GM21423 (cell line): Measurements from ENCODE around the gene NHLRC4.
"Not testable (repeated sequence)": the region's sequence is repeated elsewhere in the genome, so short reads cannot be mapped to it uniquely, and the experiment has no call there.

Experiments used
- ATAC-seq: cut with Tn5 transposase; IDR thresholded peaks from one replicate; pipeline ENCODE4 v1.9.1; 2021; ENCODE audit warnings: mild to moderate bottlenecking, moderate library complexity; ENCODE audit not compliant: unreplicated experiment

The NHLRC4 gene

GRCh38 chr16:596736-597060 is 29.9 kb downstream of the NHLRC4 start:
- ATAC-seq, result no peak

GRCh38 chr16:597655-598054 is 30.9 kb downstream of the NHLRC4 start:
- ATAC-seq, result not testable (repeated sequence)

GRCh38 chr16:598823-599739 is 32.3 kb downstream of the NHLRC4 start:
- no peak for ATAC-seq

GRCh38 chr16:600781-601180 is 34.0 kb downstream of the NHLRC4 start:
- ATAC-seq, result no peak

GRCh38 chr16:603933-604332 is 37.1 kb downstream of the NHLRC4 start:
- no peak for ATAC-seq

- no peak for ATAC-seq
Observed at GRCh38 chr16:606656-607307, 40.0 kb downstream of the NHLRC4 start.

GRCh38 chr16:608019-608418 is 41.2 kb downstream of the NHLRC4 start:
- ATAC-seq, result no peak

GRCh38 chr16:609316-609715 is 42.5 kb downstream of the NHLRC4 start:
- no peak for ATAC-seq

GRCh38 chr16:609984-610383 is 43.2 kb downstream of the NHLRC4 start:
- no peak for ATAC-seq

GRCh38 chr16:610513-611381 is 43.9 kb downstream of the NHLRC4 start:
- no peak for ATAC-seq

GRCh38 chr16:615122-615521 is 48.3 kb downstream of the NHLRC4 start:
- no peak for ATAC-seq

- no peak for ATAC-seq
Observed at GRCh38 chr16:616733-617586, 50.2 kb downstream of the NHLRC4 start.

GRCh38 chr16:617855-618254 is 51.0 kb downstream of the NHLRC4 start:
- no peak for ATAC-seq
